Stimulated activated naive CD4-positive, alpha-beta T cell (primary cell): ENCODE results near the gene GIT2.
"Not testable (repeated sequence)": the region's sequence is repeated elsewhere in the genome, so short reads cannot be mapped to it uniquely, and the experiment has no call there.

ENCODE experiments used
- DNase-seq, 6 experiments: peaks; one replicate each; lab custom pipeline; 2025; lab: John Stamatoyannopoulos, UW

GIT2 gene

GRCh38 chr12:109891731-109892130 is 104.4 kb downstream of the GIT2 start:
- not testable (repeated sequence) for DNase-seq

GRCh38 chr12:109890620-109891170 is 105.5 kb downstream of the GIT2 start:
- DNase-seq = no peak

GRCh38 chr12:109888179-109889020 is 107.8 kb downstream of the GIT2 start:
- DNase-seq = peak in 2 of 6 experiments; percentile 34 to 39

GRCh38 chr12:109885616-109886015 is 110.6 kb downstream of the GIT2 start:
- no peak for DNase-seq

- DNase-seq = no peak
Measured at GRCh38 chr12:109883461-109883860, 112.7 kb downstream of the GIT2 start.

GRCh38 chr12:109881752-109882151 is 114.4 kb downstream of the GIT2 start:
- no peak for DNase-seq

- no peak for DNase-seq
Measured at GRCh38 chr12:109880938-109881337, 115.2 kb downstream of the GIT2 start.

- peak; percentile 81 to 94 (median 86) for DNase-seq
Measured at GRCh38 chr12:109880043-109880931, 115.9 kb downstream of the GIT2 start, which contains the start of gene GLTP. GLTP (minus strand) TSS chr12:109880541; CDS start chr12:109880374, 167 bp downstream.
